ENCODE data around the gene UBAP2.

DNA sequence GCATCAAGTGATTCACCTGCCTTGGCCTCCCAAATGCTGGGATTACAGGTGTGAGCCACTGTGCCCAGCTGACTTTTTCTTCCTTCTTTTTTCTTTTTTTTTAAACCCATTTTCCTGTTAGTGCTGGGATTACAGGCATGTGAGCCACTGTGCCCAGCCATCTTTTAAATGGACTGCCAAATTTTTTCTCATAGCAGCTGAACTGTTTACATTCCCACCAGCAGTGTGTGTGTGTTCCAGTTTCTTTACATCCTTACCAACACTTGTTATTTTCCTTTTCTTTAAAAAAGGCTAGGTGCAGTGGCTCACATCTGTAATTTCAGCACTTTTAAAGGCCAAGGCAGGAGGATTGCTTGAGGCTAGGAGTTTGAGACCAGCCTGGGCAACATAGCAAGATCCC is 154.8 kb downstream of the UBAP2 start:
- TF ChIP-seq POLR2AphosphoS5 (IDR thresholded peaks at IDR 0.05; ENCODE audit: borderline replicate concordance, low read depth, low read length) (no peak), EZH2 (IDR thresholded peaks at IDR 0.05) (no peak), FOXP2 (optimal IDR thresholded peaks at IDR 0.05; ENCODE audit: control extremely low read depth, extremely low read length, insufficient read depth) (no peak)
